ENCODE data around the gene THSD7A.

DNA sequence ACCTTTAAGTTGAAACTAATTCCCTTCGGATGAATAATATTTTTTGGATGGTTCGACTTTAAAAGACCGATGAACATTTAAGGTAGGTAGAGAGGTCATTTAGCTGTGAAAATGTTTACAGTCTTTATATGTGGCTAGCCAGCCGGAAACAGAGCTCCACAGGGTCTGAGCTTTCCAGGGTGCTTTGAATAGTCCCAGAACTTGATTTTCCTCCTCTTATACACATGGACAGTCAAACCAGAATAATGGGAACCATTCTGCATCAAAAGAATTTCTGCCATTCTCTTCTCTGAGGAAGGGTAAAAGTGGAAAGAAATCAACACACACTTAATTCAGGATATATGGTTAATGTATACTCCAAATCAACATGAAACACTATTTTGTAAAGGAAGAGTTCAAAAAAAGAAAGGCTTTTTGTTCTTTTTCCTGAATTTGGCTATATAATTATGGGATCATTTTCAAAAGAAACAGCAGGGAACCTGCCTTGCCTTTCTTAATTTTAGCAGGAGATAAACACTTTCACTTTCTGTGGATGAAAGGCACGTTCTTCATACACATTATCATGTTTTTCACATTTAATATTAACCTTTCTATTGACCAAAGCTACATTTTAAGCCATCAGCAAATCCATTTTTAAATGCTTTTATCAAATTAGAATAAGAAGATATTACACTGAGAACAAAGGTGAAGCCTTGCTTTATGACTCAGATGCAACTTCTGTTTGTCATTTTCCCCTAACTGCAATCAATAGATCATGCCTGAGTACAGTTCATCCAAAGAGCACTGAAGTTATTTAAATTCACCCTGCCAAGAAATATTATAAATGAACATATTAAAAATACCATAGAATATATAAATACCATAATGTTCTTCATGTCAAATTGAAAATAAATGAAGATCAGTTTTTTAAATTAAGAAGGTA lies 307.3 kb downstream of the THSD7A start:
- TF ChIP-seq, protein P1, sequence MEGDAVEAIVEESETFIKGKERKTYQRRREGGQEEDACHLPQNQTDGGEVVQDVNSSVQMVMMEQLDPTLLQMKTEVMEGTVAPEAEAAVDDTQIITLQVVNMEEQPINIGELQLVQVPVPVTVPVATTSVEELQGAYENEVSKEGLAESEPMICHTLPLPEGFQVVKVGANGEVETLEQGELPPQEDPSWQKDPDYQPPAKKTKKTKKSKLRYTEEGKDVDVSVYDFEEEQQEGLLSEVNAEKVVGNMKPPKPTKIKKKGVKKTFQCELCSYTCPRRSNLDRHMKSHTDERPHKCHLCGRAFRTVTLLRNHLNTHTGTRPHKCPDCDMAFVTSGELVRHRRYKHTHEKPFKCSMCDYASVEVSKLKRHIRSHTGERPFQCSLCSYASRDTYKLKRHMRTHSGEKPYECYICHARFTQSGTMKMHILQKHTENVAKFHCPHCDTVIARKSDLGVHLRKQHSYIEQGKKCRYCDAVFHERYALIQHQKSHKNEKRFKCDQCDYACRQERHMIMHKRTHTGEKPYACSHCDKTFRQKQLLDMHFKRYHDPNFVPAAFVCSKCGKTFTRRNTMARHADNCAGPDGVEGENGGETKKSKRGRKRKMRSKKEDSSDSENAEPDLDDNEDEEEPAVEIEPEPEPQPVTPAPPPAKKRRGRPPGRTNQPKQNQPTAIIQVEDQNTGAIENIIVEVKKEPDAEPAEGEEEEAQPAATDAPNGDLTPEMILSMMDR (IDR thresholded peaks at IDR 0.05): no peak
- no peak for TF ChIP-seq POLR2A (IDR thresholded peaks at IDR 0.05)

Measured in lower leg skin (tissue), 3 donors.